A549 (cell line): ENCODE measurements around the gene TMEM37. TPM values are rescaled to one million over a fixed set of nuclear protein-coding genes. Genes with fewer than 3 reads are reported as not detected.

ENCODE experiments used
- ATAC-seq, 2 experiments: fragments of 200-7000 bp in 1 of 2; fragments of >200 bp in 1 of 2; cut with Nextera tagmentation in 1 of 2; cut with Tn5 transposase in 1 of 2; 3 replicates each; pipeline versions ENCODE4 v1.8.0 to v1.9.1; 2018 to 2020; ENCODE audit warnings: mild to moderate bottlenecking in 1 of 2, moderate library complexity in 1 of 2
- CTCF ChIA-PET: fragments of 300-600 bp; sonication (Branson Sonifier 250); formaldehyde crosslinking; extraction: SDS; loops from one replicate; lab custom pipeline; 2021; ENCODE audit warnings: antibody characterized with exemption, inconsistent platforms; lab: Yijun Ruan, JAX
- POLR2A ChIA-PET: fragments of 350-600 bp; formaldehyde crosslinking; extraction: SDS; loops from one replicate; lab custom pipeline; 2021; ENCODE audit warnings: antibody characterized with exemption, inconsistent platforms; lab: Yijun Ruan, JAX
- DNase-seq, 2 experiments: peaks; one replicate each; pipeline versions ENCODE4 v3.0.0 to v3.0.0-alpha.2; 2011 to 2016; ENCODE audit warnings: low read depth in 1 of 2, low spot score in 1 of 2
- FAIRE-seq: peaks from 2 replicates; lab custom pipeline; 2011; peaks lifted over from hg19 to GRCh38; lab: Jason Lieb, UNC
- H3K27ac ChIP-seq, 2 experiments: fragments of >200 bp; sonication (Bioruptor Twin); formaldehyde crosslinking; 3 replicates each; pipeline ENCODE4 v1.5.1; 2016 to 2017
- H3K4me1 ChIP-seq: fragments of >200 bp; sonication (Bioruptor Twin); formaldehyde crosslinking; 3 replicates; pipeline ENCODE4 v1.6.1; 2016
- H3K4me2 ChIP-seq: fragments of >200 bp; sonication (Bioruptor Twin); formaldehyde crosslinking; 3 replicates; pipeline ENCODE4 v1.6.1; 2016
- H3K4me3 ChIP-seq: fragments of >200 bp; sonication (Bioruptor Twin); formaldehyde crosslinking; 3 replicates; pipeline ENCODE4 v1.5.1; 2016
- H3K9me3 ChIP-seq: fragments of >200 bp; sonication (Bioruptor Twin); formaldehyde crosslinking; 3 replicates; pipeline ENCODE4 v1.6.1; 2016
- BHLHE40 ChIP-seq: IDR thresholded peaks from 2 replicates; pipeline ENCODE4 v1.6.1; 2012; ENCODE audit warnings: low read depth, low read length, inconsistent platforms
- CEBPB ChIP-seq, 2 experiments: fragments of >200 bp in 1 of 2; sonication (Bioruptor Twin) in 1 of 2; formaldehyde crosslinking in 1 of 2; IDR thresholded peaks; 2 replicates each; pipeline ENCODE4 v1.6.1; 2012 to 2016
- EHF ChIP-seq: fragments of 250-450 bp; sonication (Bioruptor Pico); IDR thresholded peaks from 2 replicates; pipeline ENCODE4 v1.5.0; 2020; ENCODE audit warnings: mild to moderate bottlenecking
- EHMT2 ChIP-seq: fragments of 200-600 bp; sonication (generic); IDR thresholded peaks from 2 replicates; pipeline ENCODE4 v1.6.1; 2016; ENCODE audit warnings: antibody characterized with exemption, low read depth, mild to moderate bottlenecking, moderate library complexity
- EP300 ChIP-seq, 2 experiments: fragments of >200 bp; sonication (Bioruptor Twin); formaldehyde crosslinking; IDR thresholded peaks; 2 replicates in 1 of 2; 3 replicates in 1 of 2; pipeline ENCODE4 v1.6.1; 2016 to 2017
- FOSB ChIP-seq: fragments of 250-450 bp; sonication (Bioruptor Pico); IDR thresholded peaks from 2 replicates; pipeline ENCODE4 v1.5.0; 2020; ENCODE audit warnings: mild to moderate bottlenecking, moderate library complexity
- HEYL ChIP-seq: fragments of 250-450 bp; sonication (Bioruptor Pico); IDR thresholded peaks from 2 replicates; pipeline ENCODE4 v1.8.0; 2021; ENCODE audit warnings: mild to moderate bottlenecking, moderate library complexity
- HOXA7 ChIP-seq: fragments of 250-450 bp; sonication (Bioruptor Pico); IDR thresholded peaks from 2 replicates; pipeline ENCODE4 v1.5.0; 2020; ENCODE audit warnings: mild to moderate bottlenecking, moderate library complexity
- HOXB13 ChIP-seq: fragments of 250-450 bp; sonication (Bioruptor Pico); IDR thresholded peaks from 2 replicates; pipeline ENCODE4 v1.5.0; 2020; ENCODE audit warnings: low read depth, mild to moderate bottlenecking, moderate library complexity
- JUN ChIP-seq, 2 experiments: fragments of >200 bp; sonication (Bioruptor Twin); formaldehyde crosslinking; IDR thresholded peaks; 2 replicates in 1 of 2; 3 replicates in 1 of 2; pipeline ENCODE4 v1.6.1; 2016 to 2017
- JUNB ChIP-seq: fragments of >200 bp; sonication (Bioruptor Twin); formaldehyde crosslinking; IDR thresholded peaks from 2 replicates; pipeline ENCODE4 v1.6.1; 2016
- KDM1A ChIP-seq: fragments of 200-600 bp; sonication (generic); IDR thresholded peaks from 2 replicates; pipeline ENCODE4 v1.6.1; 2016; ENCODE audit warnings: low read depth, mild to moderate bottlenecking
- MAFK ChIP-seq: fragments of 450-650 bp; IDR thresholded peaks from 2 replicates; pipeline ENCODE4 v1.6.1; 2014; ENCODE audit not compliant: partially characterized antibody
- NPAS2 ChIP-seq: fragments of 250-450 bp; sonication (Bioruptor Pico); IDR thresholded peaks from 2 replicates; pipeline ENCODE4 v1.8.0; 2022; ENCODE audit warnings: mild to moderate bottlenecking, moderate library complexity, borderline replicate concordance
- PHF8 ChIP-seq: fragments of 200-600 bp; sonication (generic); IDR thresholded peaks from 2 replicates; pipeline ENCODE4 v1.6.1; 2016; ENCODE audit warnings: low read depth, mild to moderate bottlenecking, antibody characterized with exemption, moderate library complexity, borderline replicate concordance
- POLR2A ChIP-seq: IDR thresholded peaks from 2 replicates; pipeline ENCODE4 v1.6.1; 2012; ENCODE audit warnings: mild to moderate bottlenecking, low read length
- RNF2 ChIP-seq: fragments of 200-600 bp; sonication (generic); IDR thresholded peaks from 2 replicates; pipeline ENCODE4 v1.6.1; 2016; ENCODE audit warnings: low read depth, mild to moderate bottlenecking, antibody characterized with exemption, moderate library complexity, borderline replicate concordance
- TFCP2L1 ChIP-seq: fragments of 250-450 bp; sonication (Bioruptor Pico); IDR thresholded peaks from 2 replicates; pipeline ENCODE4 v1.5.0; 2021; ENCODE audit warnings: mild to moderate bottlenecking
- TP53 ChIP-seq: fragments of 250-450 bp; sonication (Bioruptor Pico); IDR thresholded peaks from 2 replicates; pipeline ENCODE4 v1.5.0; 2021; ENCODE audit warnings: mild to moderate bottlenecking, moderate library complexity
- ZFP36 ChIP-seq: fragments of 450-650 bp; IDR thresholded peaks from 2 replicates; pipeline ENCODE4 v1.6.1; 2014; ENCODE audit warnings: borderline replicate concordance; ENCODE audit not compliant: partially characterized antibody
- ZNF302 ChIP-seq: fragments of 250-450 bp; sonication (Bioruptor Pico); IDR thresholded peaks from 2 replicates; pipeline ENCODE4 v1.9.0; 2021; ENCODE audit warnings: inconsistent platforms, mild to moderate bottlenecking, moderate library complexity
- WGBS: methylation state at CpG from one replicate; pipeline ENCODE4 v1.1.6; 2017; ENCODE audit errors: missing lambda C conversion rate; 5-methylcytosine and 5-hydroxymethylcytosine counted together
- polyA plus RNA-seq, 4 experiments: library from polyadenylated mRNA; depleted of rRNA in 3 of 4; stranded (reverse); fragments of >200 nt; fragmentation: RNase III in 1 of 4; extraction: RNeasy Plus Mini Kit Qiagen cat#74134 plus additional on column Dnase treatment in 1 of 4; gene quantifications; 2 replicates in 3 of 4; 3 replicates in 1 of 4; pipeline ENCODE4 v1.2.3, GENCODE V29; 2011 to 2017
- TF ChIP-seq, protein P1 (sequence below): IDR thresholded peaks from 2 replicates; pipeline ENCODE4 v1.6.1; 2012
- TF ChIP-seq, protein P2 (sequence below): fragments of 450-650 bp; IDR thresholded peaks from 2 replicates; pipeline ENCODE4 v1.6.1; 2014; ENCODE audit warnings: antibody characterized with exemption
- TF ChIP-seq, protein P3 (sequence below): fragments of >200 bp; sonication (Bioruptor Twin); formaldehyde crosslinking; IDR thresholded peaks from 2 replicates; pipeline ENCODE4 v1.6.1; 2016
- TF ChIP-seq, protein P4 (sequence below): fragments of 250-450 bp; sonication (Bioruptor Pico); IDR thresholded peaks from 2 replicates; pipeline ENCODE4 v1.5.0; 2020; ENCODE audit warnings: low read depth, mild to moderate bottlenecking, moderate library complexity
- TF ChIP-seq, protein P5 (sequence below): IDR thresholded peaks from 2 replicates; pipeline ENCODE4 v1.6.1; 2012; ENCODE audit warnings: low read depth, borderline replicate concordance
- TF ChIP-seq, protein P6 (sequence below): IDR thresholded peaks from 2 replicates; pipeline ENCODE4 v1.6.1; 2012

Gene TMEM37
- polyA plus RNA-seq, 2 of the 4 experiments (the other 2 are of a cell fraction), result 5.1 to 7.5 TPM

DNA sequence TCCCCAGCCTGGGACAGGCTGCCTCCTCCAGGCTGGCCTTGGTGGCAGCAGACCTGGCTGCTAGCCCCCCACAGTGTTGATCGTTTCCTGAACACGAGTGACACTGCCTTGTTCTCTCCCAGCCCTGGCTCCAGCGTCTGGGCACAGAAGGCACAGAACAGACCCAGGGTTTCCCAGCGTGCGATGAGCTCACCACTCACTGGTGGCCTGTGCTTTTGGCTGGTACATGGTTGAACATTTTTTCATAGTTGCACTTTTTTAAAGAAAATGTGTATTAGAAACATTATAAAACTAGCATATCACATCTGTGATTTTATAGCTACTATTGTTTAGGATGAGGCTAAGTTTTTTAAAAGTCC lies 51.7 kb downstream of the TMEM37 start (continued):
- TF ChIP-seq NPAS2 (no peak), EP300 (IDR thresholded peaks at IDR 0.05) (no peak), EHF (no peak), HOXA7 (CRISPR knock-in tag) (no peak), PHF8 (no peak)

DNA sequence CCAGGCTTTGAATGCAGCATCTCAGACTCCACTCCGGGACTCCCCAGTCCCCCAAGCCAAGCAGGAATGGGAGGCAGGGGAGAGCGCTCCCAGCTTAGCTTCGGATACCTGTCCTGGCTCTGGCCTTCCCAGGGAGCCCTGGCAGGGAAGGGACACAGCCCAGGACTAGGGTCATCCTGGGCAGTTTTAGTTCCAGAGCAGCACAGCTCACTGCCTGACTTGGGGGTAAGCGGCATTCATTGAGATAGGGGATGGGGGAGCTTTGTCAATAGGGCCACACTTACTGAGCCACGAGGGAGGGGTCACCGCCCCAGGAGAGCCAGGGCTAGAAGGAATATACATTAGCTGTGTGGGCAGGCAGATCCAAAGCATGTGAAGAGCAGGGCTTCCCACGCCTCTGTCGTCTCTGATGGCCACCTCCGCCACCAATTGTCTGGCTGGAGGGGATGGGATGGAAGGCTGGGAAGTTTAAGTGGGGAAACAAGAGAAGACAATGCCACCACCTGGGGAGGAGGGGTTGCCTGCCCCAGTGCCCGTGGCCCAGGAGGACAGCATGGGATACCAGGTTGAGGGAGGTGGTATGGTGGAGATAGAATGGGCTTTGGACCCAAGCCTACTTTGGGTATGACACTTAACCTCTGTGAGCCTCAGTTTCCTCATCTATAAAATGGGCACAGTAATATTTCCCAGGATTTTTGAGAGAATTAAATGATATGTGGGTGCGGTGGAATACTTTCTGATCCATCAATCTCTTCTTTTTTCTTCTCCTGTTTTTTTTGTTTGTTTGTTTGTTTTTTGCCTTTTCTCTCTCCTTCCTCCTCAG lies 52.5 kb downstream of the TMEM37 start:
- Histone ChIP-seq H3K4me2 (no peak overlapping the region), H3K4me1 (peaks cover 51% of the 10 kb centered on the region)
- CTCF ChIA-PET, result interaction anchor here (0.7 to 8.2 kb wide), 3 partner anchors 8 to 92 kb away, joined by 3 to 77 read pairs (median 3); no protein-coding TSS in a partner anchor
- peak; percentile 25; the same call in 1 of the 2 replicates for TF ChIP-seq KDM1A
- no peak for TF ChIP-seq BHLHE40
- TF ChIP-seq JUNB, result no peak
- no peak for TF ChIP-seq POLR2A
- TF ChIP-seq, all 56 proteins: peak for 1
- DNase-seq (no peak), FAIRE-seq (no peak), ATAC-seq (no peak)
- H3K9me3 ChIP-seq, result no peaks in the 10 kb centered on the region
- WGBS, result 83% methylated on average over 11 of the region's 11 CpGs
- peak overlapping the region; percentile 33 to 78; a peak in 4 of 6 replicates for H3K27ac ChIP-seq
- POLR2A ChIA-PET, result no interaction called here
- H3K4me3 ChIP-seq, result no peak overlapping the region

DNA sequence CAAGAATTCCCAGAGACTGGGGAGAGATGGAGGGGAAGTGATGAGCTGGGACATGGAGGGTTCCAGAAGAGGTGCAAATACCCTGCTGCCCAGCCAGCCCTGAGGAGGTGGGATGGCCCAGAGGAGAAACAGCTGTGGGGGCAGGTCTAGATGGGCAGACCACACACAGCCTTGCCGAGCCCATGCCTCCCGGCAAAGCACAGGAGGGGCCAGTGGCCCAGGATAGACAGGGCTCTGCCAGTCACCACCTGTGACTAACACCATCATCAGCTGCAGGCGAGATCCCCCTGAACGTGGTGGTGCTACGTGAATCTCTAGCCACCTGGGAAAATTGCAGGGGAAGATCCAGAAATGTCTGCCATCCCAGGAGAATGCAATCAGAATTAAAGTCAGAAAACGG lies 53.2 kb downstream of the TMEM37 start:
- POLR2A ChIA-PET, result no interaction called here
- FAIRE-seq (no peak), ATAC-seq (peak in 1 of 2 experiments; percentile 46; a peak in 3 of 6 replicates)
- CTCF ChIA-PET, result interaction anchor here (0.7 to 8.2 kb wide), 5 partner anchors 9 to 93 kb away, joined by 3 to 77 read pairs (median 10); no protein-coding TSS in a partner anchor
- Histone ChIP-seq H3K4me1 (peaks cover 58% of the 10 kb centered on the region), H3K9me3 (no peaks in the 10 kb centered on the region), H3K27ac (peak overlapping the region; percentile 67 to 78), H3K4me2 (peak overlapping the region; percentile 43), H3K4me3 (no peak overlapping the region)
- WGBS, result 18% methylated on average over 5 of the region's 6 CpGs
- TF ChIP-seq ZNF302 (CRISPR knock-in tag) (no peak), ZFP36 (no peak), HOXB13 (no peak), HEYL (CRISPR knock-in tag) (no peak), MAFK (no peak), EHMT2 (no peak), CEBPB (IDR thresholded peaks at IDR 0.05) (no peak), FOSB (CRISPR knock-in tag) (no peak), TFCP2L1 (CRISPR knock-in tag) (no peak), RNF2 (no peak), BHLHE40 (no peak), TP53 (CRISPR knock-in tag) (no peak), JUN (IDR thresholded peaks at IDR 0.05) (no peak)
- TF ChIP-seq, protein P1, sequence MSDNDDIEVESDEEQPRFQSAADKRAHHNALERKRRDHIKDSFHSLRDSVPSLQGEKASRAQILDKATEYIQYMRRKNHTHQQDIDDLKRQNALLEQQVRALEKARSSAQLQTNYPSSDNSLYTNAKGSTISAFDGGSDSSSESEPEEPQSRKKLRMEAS, result no peak
- TF ChIP-seq, protein P2, sequence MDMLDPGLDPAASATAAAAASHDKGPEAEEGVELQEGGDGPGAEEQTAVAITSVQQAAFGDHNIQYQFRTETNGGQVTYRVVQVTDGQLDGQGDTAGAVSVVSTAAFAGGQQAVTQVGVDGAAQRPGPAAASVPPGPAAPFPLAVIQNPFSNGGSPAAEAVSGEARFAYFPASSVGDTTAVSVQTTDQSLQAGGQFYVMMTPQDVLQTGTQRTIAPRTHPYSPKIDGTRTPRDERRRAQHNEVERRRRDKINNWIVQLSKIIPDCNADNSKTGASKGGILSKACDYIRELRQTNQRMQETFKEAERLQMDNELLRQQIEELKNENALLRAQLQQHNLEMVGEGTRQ, result no peak
- TF ChIP-seq, protein P3, sequence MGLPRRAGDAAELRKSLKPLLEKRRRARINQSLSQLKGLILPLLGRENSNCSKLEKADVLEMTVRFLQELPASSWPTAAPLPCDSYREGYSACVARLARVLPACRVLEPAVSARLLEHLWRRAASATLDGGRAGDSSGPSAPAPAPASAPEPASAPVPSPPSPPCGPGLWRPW, result no peak
- TF ChIP-seq, protein P4, sequence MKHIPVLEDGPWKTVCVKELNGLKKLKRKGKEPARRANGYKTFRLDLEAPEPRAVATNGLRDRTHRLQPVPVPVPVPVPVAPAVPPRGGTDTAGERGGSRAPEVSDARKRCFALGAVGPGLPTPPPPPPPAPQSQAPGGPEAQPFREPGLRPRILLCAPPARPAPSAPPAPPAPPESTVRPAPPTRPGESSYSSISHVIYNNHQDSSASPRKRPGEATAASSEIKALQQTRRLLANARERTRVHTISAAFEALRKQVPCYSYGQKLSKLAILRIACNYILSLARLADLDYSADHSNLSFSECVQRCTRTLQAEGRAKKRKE (CRISPR knock-in tag), result no peak
- TF ChIP-seq, protein P5, sequence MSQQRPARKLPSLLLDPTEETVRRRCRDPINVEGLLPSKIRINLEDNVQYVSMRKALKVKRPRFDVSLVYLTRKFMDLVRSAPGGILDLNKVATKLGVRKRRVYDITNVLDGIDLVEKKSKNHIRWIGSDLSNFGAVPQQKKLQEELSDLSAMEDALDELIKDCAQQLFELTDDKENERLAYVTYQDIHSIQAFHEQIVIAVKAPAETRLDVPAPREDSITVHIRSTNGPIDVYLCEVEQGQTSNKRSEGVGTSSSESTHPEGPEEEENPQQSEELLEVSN, result no peak
- TF ChIP-seq, protein P6, sequence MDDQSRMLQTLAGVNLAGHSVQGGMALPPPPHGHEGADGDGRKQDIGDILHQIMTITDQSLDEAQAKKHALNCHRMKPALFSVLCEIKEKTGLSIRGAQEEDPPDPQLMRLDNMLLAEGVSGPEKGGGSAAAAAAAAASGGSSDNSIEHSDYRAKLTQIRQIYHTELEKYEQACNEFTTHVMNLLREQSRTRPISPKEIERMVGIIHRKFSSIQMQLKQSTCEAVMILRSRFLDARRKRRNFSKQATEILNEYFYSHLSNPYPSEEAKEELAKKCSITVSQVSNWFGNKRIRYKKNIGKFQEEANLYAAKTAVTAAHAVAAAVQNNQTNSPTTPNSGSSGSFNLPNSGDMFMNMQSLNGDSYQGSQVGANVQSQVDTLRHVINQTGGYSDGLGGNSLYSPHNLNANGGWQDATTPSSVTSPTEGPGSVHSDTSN, result no peak
- TF ChIP-seq, all 56 proteins: peak for 0
- DNase-seq, result no peak
